Lung (tissue), 12 donors: ENCODE data around the gene OR5B17. TPM values are rescaled to one million over a fixed set of nuclear protein-coding genes. Genes with fewer than 3 reads are reported as not detected.

Experiments used
- ATAC-seq: fragments of 200-7000 bp; cut with Tn5 transposase; one replicate; pipeline ENCODE4 v1.9.1; 2020; ENCODE audit warnings: moderate number of reproducible peaks; ENCODE audit not compliant: insufficient read depth, low FRiP score
- DNase-seq, 3 donors: peaks; one replicate each; pipeline ENCODE4 v3.0.0-alpha.2; 2013 to 2017
- H3K27ac ChIP-seq, 2 donors: one replicate each; pipeline ENCODE4 v1.5.1; 2013; ENCODE audit warnings: mild to moderate bottlenecking in 2 of 2, moderate library complexity in 2 of 2, control low read depth in 1 of 2, inconsistent platforms in 1 of 2, low read depth in 1 of 2, low read length in 1 of 2
- H3K27me3 ChIP-seq, 3 donors: one replicate each; pipeline ENCODE4 v1.5.1; 2013; ENCODE audit warnings: low read length in 2 of 3; ENCODE audit not compliant: control insufficient read depth in 3 of 3, insufficient read depth in 3 of 3
- H3K36me3 ChIP-seq, 4 donors: one replicate each; pipeline ENCODE4 v1.5.1; 2013; ENCODE audit warnings: low read length in 4 of 4, mild to moderate bottlenecking in 1 of 4, moderate library complexity in 1 of 4; ENCODE audit not compliant: control insufficient read depth in 4 of 4, insufficient read depth in 4 of 4
- H3K4me1 ChIP-seq, 5 donors: one replicate each; pipeline ENCODE4 v1.5.1; 2013; ENCODE audit warnings: low read length in 5 of 5, mild to moderate bottlenecking in 2 of 5, moderate library complexity in 1 of 5; ENCODE audit not compliant: control insufficient read depth in 5 of 5, insufficient read depth in 5 of 5
- H3K4me3 ChIP-seq: one replicate; pipeline ENCODE4 v1.5.1; 2013; ENCODE audit warnings: mild to moderate bottlenecking, control low read depth, moderate library complexity
- H3K9ac ChIP-seq, 2 donors: one replicate each; pipeline ENCODE4 v1.5.1; 2013; ENCODE audit warnings: low read length in 2 of 2, control low read depth in 1 of 2; ENCODE audit not compliant: insufficient read depth in 1 of 2
- H3K9me3 ChIP-seq, 4 donors: one replicate each; pipeline ENCODE4 v1.5.1; 2013; ENCODE audit warnings: low read length in 3 of 4, mild to moderate bottlenecking in 1 of 4, moderate library complexity in 1 of 4; ENCODE audit not compliant: control insufficient read depth in 4 of 4, insufficient read depth in 3 of 4
- CTCF ChIP-seq: IDR thresholded peaks from 2 replicates; pipeline ENCODE4 v1.5.1; 2012; ENCODE audit warnings: mild to moderate bottlenecking; ENCODE audit errors: control extremely low read depth, extremely low read depth
- WGBS, 2 donors: extraction: QIAGEN DNeasy Blood & Tissue Kit; methylation state at CpG; one replicate each; pipeline ENCODE4 v1.1.7; 2013; 5-methylcytosine and 5-hydroxymethylcytosine counted together
- polyA plus RNA-seq, 2 donors: library from polyadenylated mRNA; stranded (reverse); fragments of 200-250 nt; gene quantifications; one replicate each; pipeline ENCODE4 v1.2.1, GENCODE V29; 2013
- total RNA-seq, 2 donors: library from RNA; depleted of rRNA in 1 of 2; stranded (reverse); fragments of >200 nt in 1 of 2; gene quantifications; one replicate each; pipeline ENCODE4 v1.2.1, GENCODE V29; 2014 to 2021
- donor health status: control.
- donor health status: control.
- donor health status: Bipolar disorder and iron deficiency.
- donor health status: healthy.
- donor health status: DM: yes; HTN: yes; CAD: no.

Gene OR5B17
- total and polyA plus RNA-seq, 4 donors, result not detected

- Histone ChIP-seq H3K36me3 (no peaks in the 10 kb centered on the region), H3K4me1 (no peaks in the 10 kb centered on the region), H3K9ac (no peak overlapping the region), H3K4me3 (no peak overlapping the region), H3K9me3 (no peaks in the 10 kb centered on the region), H3K27me3 (no peaks in the 10 kb centered on the region), H3K27ac (no peak overlapping the region)
- 29 to 35% methylated on average over 3 of the region's 3 CpGs for WGBS, 2 donors
- ATAC-seq (no peak), DNase-seq (no peak)
- TF ChIP-seq CTCF, result no peak
Measured at GRCh38 chr11:58318532-58318931, 40.3 kb downstream of the OR5B17 start.

GRCh38 chr11:58316142-58316541, 42.7 kb downstream of the OR5B17 start:
- no peak for TF ChIP-seq CTCF
- Histone ChIP-seq H3K9ac (no peak overlapping the region), H3K4me3 (no peak overlapping the region), H3K9me3 (no peaks in the 10 kb centered on the region), H3K4me1 (no peaks in the 10 kb centered on the region), H3K27me3 (no peaks in the 10 kb centered on the region), H3K36me3 (no peaks in the 10 kb centered on the region), H3K27ac (no peak overlapping the region)
- WGBS, 2 donors, result 77 to 79% methylated on average over 2 of the region's 2 CpGs
- ATAC-seq (no peak), DNase-seq (no peak)

Other genes with a start within 250 kb of the OR5B17 start
- not detected for gene OR9I1, start 233.5 kb downstream of the OR5B17 start, total RNA-seq
- gene OR9I1, start 233.5 kb downstream of the OR5B17 start, polyA plus RNA-seq, result not detected
- gene OR9Q2, start 170.0 kb downstream of the OR5B17 start, total RNA-seq, result not detected
- gene OR9Q2, start 170.0 kb downstream of the OR5B17 start, polyA plus RNA-seq, result not detected
- not detected for gene OR1S2, start 154.9 kb downstream of the OR5B17 start, total RNA-seq
- gene OR1S2, start 154.9 kb downstream of the OR5B17 start, polyA plus RNA-seq, result not detected
- not detected for gene OR1S1, start 146.3 kb downstream of the OR5B17 start, total RNA-seq
- not detected for gene OR1S1, start 146.3 kb downstream of the OR5B17 start, polyA plus RNA-seq
- gene OR10Q1, start 130.2 kb downstream of the OR5B17 start, total RNA-seq, result not detected
- gene OR10Q1, start 130.2 kb downstream of the OR5B17 start, polyA plus RNA-seq, result under 1 TPM in 1 of 2 donors, not detected in 1; 0.05 TPM
- gene OR10W1, start 90.8 kb downstream of the OR5B17 start, total RNA-seq, result under 1 TPM in 1 of 2 donors, not detected in 1; 0.34 TPM
- gene OR10W1, start 90.8 kb downstream of the OR5B17 start, polyA plus RNA-seq, result not detected
- gene OR5B3, start 47.8 kb upstream of the OR5B17 start, total RNA-seq, result not detected
- gene OR5B3, start 47.8 kb upstream of the OR5B17 start, polyA plus RNA-seq, result not detected
- not detected for gene OR5B2, start 69.1 kb upstream of the OR5B17 start, total RNA-seq
- not detected for gene OR5B2, start 69.1 kb upstream of the OR5B17 start, polyA plus RNA-seq
- not detected for gene OR5B12, start 83.2 kb upstream of the OR5B17 start, total RNA-seq
- gene OR5B12, start 83.2 kb upstream of the OR5B17 start, polyA plus RNA-seq, result not detected
- under 1 TPM in 1 of 2 donors, not detected in 1; 0.31 TPM for gene OR5B21, start 149.0 kb upstream of the OR5B17 start, total RNA-seq
- gene OR5B21, start 149.0 kb upstream of the OR5B17 start, polyA plus RNA-seq, result not detected
- gene LPXN, start 216.8 kb upstream of the OR5B17 start, total RNA-seq, result 10 to 100 TPM in 1 of 2 donors, 1 to 10 TPM in 1; 9.3 to 31.3 TPM
- 10 to 100 TPM; 20.4 to 35.0 TPM for gene LPXN, start 216.8 kb upstream of the OR5B17 start, polyA plus RNA-seq
- 10 to 100 TPM; 39.1 to 47.0 TPM for gene ZFP91, start 220.0 kb upstream of the OR5B17 start, total RNA-seq
- 10 to 100 TPM; 11.1 to 23.4 TPM for gene ZFP91, start 220.0 kb upstream of the OR5B17 start, polyA plus RNA-seq